Measurements from ENCODE around the gene SPEG.
A peak's percentile ranks its signal among the peaks of the same experiment; 100 is the strongest.

Gene SPEG

GRCh38 chr2:219480004-219480403 lies 45.4 kb downstream of the SPEG start:
- DNase-seq (ENCODE audit: low read depth) = no peak

GRCh38 chr2:219482674-219483405 lies 48.2 kb downstream of the SPEG start:
- no peak for DNase-seq (ENCODE audit: low read depth)

GRCh38 chr2:219483451-219484342 lies 49.1 kb downstream of the SPEG start:
- DNase-seq (ENCODE audit: low read depth) = no peak

GRCh38 chr2:219484343-219485200 lies 49.9 kb downstream of the SPEG start:
- no peak for DNase-seq (ENCODE audit: low read depth)

- no peak for DNase-seq (ENCODE audit: low read depth)
Measured at GRCh38 chr2:219485201-219485580, 50.5 kb downstream of the SPEG start.

GRCh38 chr2:219486380-219486959 lies 51.8 kb downstream of the SPEG start:
- DNase-seq (ENCODE audit: low read depth) = no peak

GRCh38 chr2:219488149-219488843 lies 53.7 kb downstream of the SPEG start:
- DNase-seq (ENCODE audit: low read depth) = no peak

GRCh38 chr2:219488844-219489194 lies 54.2 kb downstream of the SPEG start:
- DNase-seq (ENCODE audit: low read depth) = no peak

- no peak for DNase-seq (ENCODE audit: low read depth)
Measured at GRCh38 chr2:219489315-219489714, 54.7 kb downstream of the SPEG start.

GRCh38 chr2:219490186-219490585 lies 55.5 kb downstream of the SPEG start:
- no peak for DNase-seq (ENCODE audit: low read depth)

GRCh38 chr2:219490600-219491130 lies 56.0 kb downstream of the SPEG start:
- DNase-seq (ENCODE audit: low read depth) = no peak

- no peak for DNase-seq (ENCODE audit: low read depth)
Measured at GRCh38 chr2:219491278-219491963, 56.8 kb downstream of the SPEG start.

- DNase-seq (ENCODE audit: low read depth) = no peak
Measured at GRCh38 chr2:219492575-219492974, 57.9 kb downstream of the SPEG start.

GRCh38 chr2:219493086-219493485 lies 58.4 kb downstream of the SPEG start:
- DNase-seq (ENCODE audit: low read depth) = no peak

- DNase-seq (ENCODE audit: low read depth) = no peak
Measured at GRCh38 chr2:219494952-219495530, 60.4 kb downstream of the SPEG start.

- DNase-seq (ENCODE audit: low read depth) = peak; percentile 24
Measured at GRCh38 chr2:219495531-219496122, 61.0 kb downstream of the SPEG start.

- DNase-seq (ENCODE audit: low read depth) = no peak
Measured at GRCh38 chr2:219496247-219496824, 61.7 kb downstream of the SPEG start.

- DNase-seq (ENCODE audit: low read depth) = no peak
Measured at GRCh38 chr2:219496825-219497494, 62.3 kb downstream of the SPEG start.

Measured in GM04503 (cell line).